ENCODE measurements around the gene ICAM1. TPM values are rescaled to one million over a fixed set of nuclear protein-coding genes. Genes with fewer than 3 reads are reported as not detected.

ICAM1 gene
- total and polyA plus RNA-seq, 2 of the 13 experiments (the other 11 are each of a cell fraction or from before 2014, with no cell fraction given) = 37.9 to 98.4 TPM

DNA sequence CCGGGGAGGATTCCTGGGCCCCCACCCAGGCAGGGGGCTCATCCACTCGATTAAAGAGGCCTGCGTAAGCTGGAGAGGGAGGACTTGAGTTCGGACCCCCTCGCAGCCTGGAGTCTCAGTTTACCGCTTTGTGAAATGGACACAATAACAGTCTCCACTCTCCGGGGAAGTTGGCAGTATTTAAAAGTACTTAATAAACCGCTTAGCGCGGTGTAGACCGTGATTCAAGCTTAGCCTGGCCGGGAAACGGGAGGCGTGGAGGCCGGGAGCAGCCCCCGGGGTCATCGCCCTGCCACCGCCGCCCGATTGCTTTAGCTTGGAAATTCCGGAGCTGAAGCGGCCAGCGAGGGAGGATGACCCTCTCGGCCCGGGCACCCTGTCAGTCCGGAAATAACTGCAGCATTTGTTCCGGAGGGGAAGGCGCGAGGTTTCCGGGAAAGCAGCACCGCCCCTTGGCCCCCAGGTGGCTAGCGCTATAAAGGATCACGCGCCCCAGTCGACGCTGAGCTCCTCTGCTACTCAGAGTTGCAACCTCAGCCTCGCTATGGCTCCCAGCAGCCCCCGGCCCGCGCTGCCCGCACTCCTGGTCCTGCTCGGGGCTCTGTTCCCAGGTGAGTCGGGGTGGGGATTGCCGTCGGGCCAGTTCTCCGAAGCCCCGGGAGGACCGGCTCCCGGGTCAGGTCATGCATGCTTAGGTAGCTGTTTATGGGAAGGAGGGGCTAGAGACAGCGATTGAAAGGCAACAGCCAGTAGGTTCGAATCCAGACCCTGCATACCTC is at the start of gene ICAM1 (continued):
- TF ChIP-seq NR1H2 (CRISPR knock-in tag; IDR thresholded peaks at IDR 0.05; ENCODE audit: borderline replicate concordance, low read depth) = no peak; the same call in 1 of the 2 replicates
- peak; percentile 69; the same call in 1 of the 2 replicates for TF ChIP-seq AHR (CRISPR knock-in tag; IDR thresholded peaks at IDR 0.05)
- TF ChIP-seq TOPORS (CRISPR knock-in tag; IDR thresholded peaks at IDR 0.05) = no peak
- no peak for TF ChIP-seq KAT7 (CRISPR knock-in tag; IDR thresholded peaks at IDR 0.05; ENCODE audit: borderline replicate concordance)
- TF ChIP-seq ZFP90 (CRISPR knock-in tag; IDR thresholded peaks at IDR 0.05; ENCODE audit: borderline replicate concordance) = peak; percentile 79
- TF ChIP-seq ZNF660 (CRISPR knock-in tag; IDR thresholded peaks at IDR 0.05; ENCODE audit: borderline replicate concordance, low read depth) = no peak
- TF ChIP-seq E2F1 (CRISPR knock-in tag; IDR thresholded peaks at IDR 0.05) = no peak
- no peak for TF ChIP-seq NBN (conservative IDR thresholded peaks at IDR 0.05)
- TF ChIP-seq ZBTB14 (CRISPR knock-in tag; IDR thresholded peaks at IDR 0.05) = no peak
- TF ChIP-seq, protein P1, sequence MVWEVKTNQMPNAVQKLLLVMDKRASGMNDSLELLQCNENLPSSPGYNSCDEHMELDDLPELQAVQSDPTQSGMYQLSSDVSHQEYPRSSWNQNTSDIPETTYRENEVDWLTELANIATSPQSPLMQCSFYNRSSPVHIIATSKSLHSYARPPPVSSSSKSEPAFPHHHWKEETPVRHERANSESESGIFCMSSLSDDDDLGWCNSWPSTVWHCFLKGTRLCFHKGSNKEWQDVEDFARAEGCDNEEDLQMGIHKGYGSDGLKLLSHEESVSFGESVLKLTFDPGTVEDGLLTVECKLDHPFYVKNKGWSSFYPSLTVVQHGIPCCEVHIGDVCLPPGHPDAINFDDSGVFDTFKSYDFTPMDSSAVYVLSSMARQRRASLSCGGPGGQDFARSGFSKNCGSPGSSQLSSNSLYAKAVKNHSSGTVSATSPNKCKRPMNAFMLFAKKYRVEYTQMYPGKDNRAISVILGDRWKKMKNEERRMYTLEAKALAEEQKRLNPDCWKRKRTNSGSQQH (CRISPR knock-in tag; IDR thresholded peaks at IDR 0.05; ENCODE audit: low read depth) = peak; percentile 69; the same call in 1 of the 2 replicates
- TF ChIP-seq ZSCAN29 (CRISPR knock-in tag; conservative IDR thresholded peaks at IDR 0.05) = peak; percentile 98
- peak; percentile 69; the same call in 1 of the 2 replicates for TF ChIP-seq YEATS2 (CRISPR knock-in tag; IDR thresholded peaks at IDR 0.05; ENCODE audit: borderline replicate concordance)
- TF ChIP-seq, protein P2, sequence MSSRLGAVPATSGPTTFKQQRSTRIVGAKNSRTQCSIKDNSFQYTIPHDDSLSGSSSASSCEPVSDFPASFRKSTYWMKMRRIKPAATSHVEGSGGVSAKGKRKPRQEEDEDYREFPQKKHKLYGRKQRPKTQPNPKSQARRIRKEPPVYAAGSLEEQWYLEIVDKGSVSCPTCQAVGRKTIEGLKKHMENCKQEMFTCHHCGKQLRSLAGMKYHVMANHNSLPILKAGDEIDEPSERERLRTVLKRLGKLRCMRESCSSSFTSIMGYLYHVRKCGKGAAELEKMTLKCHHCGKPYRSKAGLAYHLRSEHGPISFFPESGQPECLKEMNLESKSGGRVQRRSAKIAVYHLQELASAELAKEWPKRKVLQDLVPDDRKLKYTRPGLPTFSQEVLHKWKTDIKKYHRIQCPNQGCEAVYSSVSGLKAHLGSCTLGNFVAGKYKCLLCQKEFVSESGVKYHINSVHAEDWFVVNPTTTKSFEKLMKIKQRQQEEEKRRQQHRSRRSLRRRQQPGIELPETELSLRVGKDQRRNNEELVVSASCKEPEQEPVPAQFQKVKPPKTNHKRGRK (CRISPR knock-in tag; IDR thresholded peaks at IDR 0.05) = no peak
- TF ChIP-seq LCORL (IDR thresholded peaks at IDR 0.05) = no peak
- TF ChIP-seq LCORL (CRISPR knock-in tag; IDR thresholded peaks at IDR 0.05) = peak; percentile 72
- TF ChIP-seq ZNF354B (CRISPR knock-in tag; IDR thresholded peaks at IDR 0.05) = 0 out of 2 replicates have a peak, but pooled peaks have one; percentile 72
- no peak for TF ChIP-seq ZNF674 (CRISPR knock-in tag; IDR thresholded peaks at IDR 0.05; ENCODE audit: low read depth)
- TF ChIP-seq TFAP4 (IDR thresholded peaks at IDR 0.05; ENCODE audit: borderline replicate concordance, low read depth) = peak; percentile 61; the same call in 1 of the 2 replicates
- TF ChIP-seq, protein P3, sequence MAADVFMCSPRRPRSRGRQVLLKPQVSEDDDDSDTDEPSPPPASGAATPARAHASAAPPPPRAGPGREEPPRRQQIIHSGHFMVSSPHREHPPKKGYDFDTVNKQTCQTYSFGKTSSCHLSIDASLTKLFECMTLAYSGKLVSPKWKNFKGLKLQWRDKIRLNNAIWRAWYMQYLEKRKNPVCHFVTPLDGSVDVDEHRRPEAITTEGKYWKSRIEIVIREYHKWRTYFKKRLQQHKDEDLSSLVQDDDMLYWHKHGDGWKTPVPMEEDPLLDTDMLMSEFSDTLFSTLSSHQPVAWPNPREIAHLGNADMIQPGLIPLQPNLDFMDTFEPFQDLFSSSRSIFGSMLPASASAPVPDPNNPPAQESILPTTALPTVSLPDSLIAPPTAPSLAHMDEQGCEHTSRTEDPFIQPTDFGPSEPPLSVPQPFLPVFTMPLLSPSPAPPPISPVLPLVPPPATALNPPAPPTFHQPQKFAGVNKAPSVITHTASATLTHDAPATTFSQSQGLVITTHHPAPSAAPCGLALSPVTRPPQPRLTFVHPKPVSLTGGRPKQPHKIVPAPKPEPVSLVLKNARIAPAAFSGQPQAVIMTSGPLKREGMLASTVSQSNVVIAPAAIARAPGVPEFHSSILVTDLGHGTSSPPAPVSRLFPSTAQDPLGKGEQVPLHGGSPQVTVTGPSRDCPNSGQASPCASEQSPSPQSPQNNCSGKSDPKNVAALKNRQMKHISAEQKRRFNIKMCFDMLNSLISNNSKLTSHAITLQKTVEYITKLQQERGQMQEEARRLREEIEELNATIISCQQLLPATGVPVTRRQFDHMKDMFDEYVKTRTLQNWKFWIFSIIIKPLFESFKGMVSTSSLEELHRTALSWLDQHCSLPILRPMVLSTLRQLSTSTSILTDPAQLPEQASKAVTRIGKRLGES (CRISPR knock-in tag; IDR thresholded peaks at IDR 0.05; ENCODE audit: borderline replicate concordance) = no peak
- TF ChIP-seq HDAC6 (IDR thresholded peaks at IDR 0.05; ENCODE audit: low read depth, low read length) = no peak

Measured in HepG2 (cell line).